ENCODE results near the gene RGS14.
"Not testable (repeated sequence)": the region's sequence is repeated elsewhere in the genome, so short reads cannot be mapped to it uniquely, and the experiment has no call there.

DNA sequence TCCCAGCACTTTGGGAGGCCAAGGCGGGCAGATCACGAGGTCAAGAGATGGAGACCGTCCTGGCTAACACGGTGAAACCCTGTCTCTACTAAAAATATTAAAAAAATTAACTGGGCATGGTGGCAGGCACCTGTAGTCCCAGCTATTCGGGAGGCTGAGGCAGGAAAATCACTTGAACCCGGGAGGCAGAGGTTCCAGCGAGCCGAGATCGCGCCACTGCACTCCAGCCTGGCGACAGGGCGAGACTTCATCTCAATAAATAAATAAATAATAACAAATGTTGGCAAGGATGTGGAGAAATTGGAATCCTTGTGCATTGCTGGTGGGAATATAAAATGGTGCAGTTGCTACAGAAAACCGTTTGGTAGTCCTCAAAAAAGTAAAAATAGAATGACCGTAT, 14.7 kb upstream of the RGS14 start:
- TF ChIP-seq, protein P1, sequence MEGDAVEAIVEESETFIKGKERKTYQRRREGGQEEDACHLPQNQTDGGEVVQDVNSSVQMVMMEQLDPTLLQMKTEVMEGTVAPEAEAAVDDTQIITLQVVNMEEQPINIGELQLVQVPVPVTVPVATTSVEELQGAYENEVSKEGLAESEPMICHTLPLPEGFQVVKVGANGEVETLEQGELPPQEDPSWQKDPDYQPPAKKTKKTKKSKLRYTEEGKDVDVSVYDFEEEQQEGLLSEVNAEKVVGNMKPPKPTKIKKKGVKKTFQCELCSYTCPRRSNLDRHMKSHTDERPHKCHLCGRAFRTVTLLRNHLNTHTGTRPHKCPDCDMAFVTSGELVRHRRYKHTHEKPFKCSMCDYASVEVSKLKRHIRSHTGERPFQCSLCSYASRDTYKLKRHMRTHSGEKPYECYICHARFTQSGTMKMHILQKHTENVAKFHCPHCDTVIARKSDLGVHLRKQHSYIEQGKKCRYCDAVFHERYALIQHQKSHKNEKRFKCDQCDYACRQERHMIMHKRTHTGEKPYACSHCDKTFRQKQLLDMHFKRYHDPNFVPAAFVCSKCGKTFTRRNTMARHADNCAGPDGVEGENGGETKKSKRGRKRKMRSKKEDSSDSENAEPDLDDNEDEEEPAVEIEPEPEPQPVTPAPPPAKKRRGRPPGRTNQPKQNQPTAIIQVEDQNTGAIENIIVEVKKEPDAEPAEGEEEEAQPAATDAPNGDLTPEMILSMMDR (IDR thresholded peaks at IDR 0.05), result not testable (repeated sequence)
- TF ChIP-seq POLR2A (IDR thresholded peaks at IDR 0.05), result not testable (repeated sequence)
